Smooth muscle cell (in vitro differentiated cells): ENCODE data around the gene PCCA. TPM values are rescaled to one million over a fixed set of nuclear protein-coding genes. Genes with fewer than 3 reads are reported as not detected.

ENCODE experiments used
- DNase-seq: peaks from one replicate; lab custom pipeline; 2025; ENCODE audit not compliant: unreplicated experiment; lab: John Stamatoyannopoulos, UW
- H2AFZ ChIP-seq: fragments of 200-600 bp; sonication (generic); 2 replicates; pipeline ENCODE4 v1.6.0; 2016; ENCODE audit warnings: antibody characterized with exemption, low read depth, mild to moderate bottlenecking
- H3F3A ChIP-seq: fragments of 200-600 bp; sonication (generic); 2 replicates; pipeline ENCODE4 v1.6.0; 2017; ENCODE audit warnings: antibody characterized with exemption, low read depth
- H3K27ac ChIP-seq: fragments of 200-600 bp; sonication (generic); 2 replicates; pipeline ENCODE4 v1.5.1; 2016; ENCODE audit warnings: low read depth, mild to moderate bottlenecking
- H3K27me3 ChIP-seq: fragments of 200-600 bp; sonication (generic); 2 replicates; pipeline ENCODE4 v1.6.1; 2016; ENCODE audit warnings: low read depth, mild to moderate bottlenecking
- H3K36me3 ChIP-seq: fragments of 200-600 bp; sonication (generic); 2 replicates; pipeline ENCODE4 v1.5.1; 2016; ENCODE audit warnings: low read depth
- H3K4me1 ChIP-seq: fragments of 200-600 bp; sonication (generic); 2 replicates; pipeline ENCODE4 v1.5.1; 2016; ENCODE audit warnings: low read depth
- H3K4me2 ChIP-seq: fragments of 200-600 bp; sonication (generic); 2 replicates; pipeline ENCODE4 v1.6.0; 2016; ENCODE audit warnings: mild to moderate bottlenecking
- H3K4me3 ChIP-seq: fragments of 200-600 bp; sonication (generic); 2 replicates; pipeline ENCODE4 v1.5.1; 2016; ENCODE audit warnings: mild to moderate bottlenecking
- H3K79me2 ChIP-seq: fragments of 200-600 bp; sonication (generic); 2 replicates; pipeline ENCODE4 v1.6.0; 2016; ENCODE audit warnings: low read depth, mild to moderate bottlenecking
- H3K9ac ChIP-seq: fragments of 200-600 bp; sonication (generic); 2 replicates; pipeline ENCODE4 v1.6.0; 2016; ENCODE audit warnings: low read depth
- H3K9me3 ChIP-seq: fragments of 200-600 bp; sonication (generic); replicated peaks from 2 replicates; pipeline ENCODE4 v1.5.1; 2016; ENCODE audit warnings: low read depth
- H4K20me1 ChIP-seq: fragments of 200-600 bp; sonication (generic); 2 replicates; pipeline ENCODE4 v1.6.0; 2016; ENCODE audit warnings: low read depth
- CTCF ChIP-seq: fragments of 200-600 bp; sonication (generic); IDR thresholded peaks from 2 replicates; pipeline ENCODE4 v1.5.1; 2017; ENCODE audit warnings: borderline replicate concordance, mild to moderate bottlenecking, antibody characterized with exemption; ENCODE audit not compliant: insufficient read depth, poor library complexity, severe bottlenecking
- WGBS: methylation state at CpG from one replicate; pipeline ENCODE4 v1.1.7; 2016; ENCODE audit warnings: low lambda C conversion rate; 5-methylcytosine and 5-hydroxymethylcytosine counted together
- polyA plus RNA-seq: library from polyadenylated mRNA; unstranded; fragments of >200 nt; fragmentation: Nextera tagmentation; extraction: Ambion mirVana; gene quantifications from 2 replicates; pipeline ENCODE4 v1.2.1, GENCODE V29; 2016
- total RNA-seq: library from RNA; depleted of rRNA; stranded (reverse); fragments of >200 nt; gene quantifications from 2 replicates; pipeline ENCODE4 v1.2.3, GENCODE V29; 2014

Gene PCCA
- total and polyA plus RNA-seq, 2 experiments from 2014 or later: 19.6 to 24.7 TPM

- no peaks in the 10 kb centered on the region for H4K20me1 ChIP-seq
Observed at GRCh38 chr13:100128838-100129237, 39.9 kb downstream of the PCCA start.

GRCh38 chr13:100129605-100130004 lies 40.7 kb downstream of the PCCA start:
- Histone ChIP-seq H3K27me3 (no peaks in the 10 kb centered on the region), H3K4me3 (no peak overlapping the region), H3K4me2 (no peak overlapping the region), H3K27ac (no peak overlapping the region), H3K4me1 (peaks cover 5% of the 10 kb centered on the region), H2AFZ (no peak overlapping the region), H4K20me1 (no peaks in the 10 kb centered on the region), H3K9ac (no peak overlapping the region), H3K36me3 (no peaks in the 10 kb centered on the region), H3K79me2 (no peaks in the 10 kb centered on the region), H3K9me3 (no peaks in the 10 kb centered on the region), H3F3A (no peaks in the 10 kb centered on the region)
- TF ChIP-seq CTCF: no peak
- WGBS: 68% methylated on average over 2 of the region's 2 CpGs
- DNase-seq: no peak

More at GRCh38 chr13:100128838-100129237, 39.9 kb downstream of the PCCA start:
- H3K9ac ChIP-seq: peak overlapping the region; percentile 13
- no peaks in the 10 kb centered on the region for H3K79me2 ChIP-seq
- peaks cover 5% of the 10 kb centered on the region for H3K4me1 ChIP-seq
- TF ChIP-seq CTCF: no peak
- H3K9me3 ChIP-seq: no peaks in the 10 kb centered on the region
- H2AFZ ChIP-seq: no peak overlapping the region
- DNase-seq: no peak
- no peaks in the 10 kb centered on the region for H3K36me3 ChIP-seq
- no peak overlapping the region for H3K4me3 ChIP-seq
- WGBS: 79% methylated on average over 3 of the region's 3 CpGs
- peak overlapping the region; percentile 72 for H3K27ac ChIP-seq
- no peaks in the 10 kb centered on the region for H3F3A ChIP-seq
- H3K27me3 ChIP-seq: no peaks in the 10 kb centered on the region
- peak overlapping the region; percentile 5 for H3K4me2 ChIP-seq

- DNase-seq: no peak
- Histone ChIP-seq H3K79me2 (no peaks in the 10 kb centered on the region), H3K9me3 (no peaks in the 10 kb centered on the region), H3K4me1 (peaks cover 5% of the 10 kb centered on the region), H3K27me3 (no peaks in the 10 kb centered on the region), H3K36me3 (no peaks in the 10 kb centered on the region), H3K27ac (no peak overlapping the region), H3K4me3 (no peak overlapping the region), H2AFZ (no peak overlapping the region), H3K4me2 (no peak overlapping the region), H3K9ac (no peak overlapping the region), H3F3A (no peaks in the 10 kb centered on the region), H4K20me1 (no peaks in the 10 kb centered on the region)
- no peak for TF ChIP-seq CTCF
- 77% methylated on average over 1 of the region's 1 CpG for WGBS
Observed at GRCh38 chr13:100130092-100130491, 41.2 kb downstream of the PCCA start.

GRCh38 chr13:100130930-100131511 lies 42.1 kb downstream of the PCCA start:
- H3K79me2 ChIP-seq: no peaks in the 10 kb centered on the region
- no peak overlapping the region for H3K27ac ChIP-seq
- peaks cover 5% of the 10 kb centered on the region for H3K4me1 ChIP-seq
- no peak overlapping the region for H2AFZ ChIP-seq
- no peak overlapping the region for H3K4me3 ChIP-seq
- H3F3A ChIP-seq: no peaks in the 10 kb centered on the region
- 64% methylated on average over 6 of the region's 6 CpGs for WGBS
- TF ChIP-seq CTCF: no peak
- H3K36me3 ChIP-seq: no peaks in the 10 kb centered on the region
- no peaks in the 10 kb centered on the region for H3K9me3 ChIP-seq
- H4K20me1 ChIP-seq: no peaks in the 10 kb centered on the region
- H3K4me2 ChIP-seq: no peak overlapping the region
- no peak overlapping the region for H3K9ac ChIP-seq
- no peak for DNase-seq
- H3K27me3 ChIP-seq: no peaks in the 10 kb centered on the region
